ENCODE data around the gene PLCB4. TPM values are rescaled to one million over a fixed set of nuclear protein-coding genes. Genes with fewer than 3 reads are reported as not detected.

Gene PLCB4
- total RNA-seq, 1 donor from 2014 or later = 30.5 TPM

GRCh38 chr20:9395971-9396370, 327.1 kb downstream of the PLCB4 start:
- intact Hi-C loops (cut with micrococcal nuclease) = no loop called here

GRCh38 chr20:9397928-9398327, 329.0 kb downstream of the PLCB4 start:
- H3K9me3 ChIP-seq (replicated peaks) = no peaks in the 10 kb centered on the region
- intact Hi-C loops (cut with micrococcal nuclease) = no loop called here
- peaks cover 33% of the 10 kb centered on the region for H3K36me3 ChIP-seq
- no peaks in the 10 kb centered on the region for H3K27me3 ChIP-seq (ENCODE audit: low read depth)
- peak overlapping the region; percentile 34 for H3K27ac ChIP-seq (replicated peaks)
- H3K4me3 ChIP-seq = no peak overlapping the region
- peaks cover 14% of the 10 kb centered on the region for H3K4me1 ChIP-seq
- no peak for TF ChIP-seq CTCF (IDR thresholded peaks at IDR 0.05; ENCODE audit: borderline replicate concordance)
- no peak for DNase-seq

More at GRCh38 chr20:9395971-9396370, 327.1 kb downstream of the PLCB4 start:
- Histone ChIP-seq H3K9me3 (replicated peaks) (no peaks in the 10 kb centered on the region), H3K4me1 (peaks cover 15% of the 10 kb centered on the region), H3K27ac (replicated peaks) (no peak overlapping the region), H3K36me3 (peaks cover 26% of the 10 kb centered on the region), H3K4me3 (no peak overlapping the region), H3K27me3 (ENCODE audit: low read depth) (no peaks in the 10 kb centered on the region)
- TF ChIP-seq CTCF (IDR thresholded peaks at IDR 0.05; ENCODE audit: borderline replicate concordance) = no peak
- no peak for DNase-seq

- H3K27me3 ChIP-seq (ENCODE audit: low read depth) = no peaks in the 10 kb centered on the region
- TF ChIP-seq CTCF (IDR thresholded peaks at IDR 0.05; ENCODE audit: borderline replicate concordance) = no peak
- intact Hi-C loops (cut with micrococcal nuclease) = no loop called here
- peaks cover 38% of the 10 kb centered on the region for H3K36me3 ChIP-seq
- H3K4me3 ChIP-seq = no peak overlapping the region
- no peak overlapping the region for H3K27ac ChIP-seq (replicated peaks)
- no peaks in the 10 kb centered on the region for H3K9me3 ChIP-seq (replicated peaks)
- peaks cover 11% of the 10 kb centered on the region for H3K4me1 ChIP-seq
- DNase-seq = no peak
Measured at GRCh38 chr20:9398882-9399281, 330.0 kb downstream of the PLCB4 start.

- no peak for TF ChIP-seq CTCF (IDR thresholded peaks at IDR 0.05; ENCODE audit: borderline replicate concordance)
- intact Hi-C loops (cut with micrococcal nuclease) = no loop called here
- H3K9me3 ChIP-seq (replicated peaks) = no peaks in the 10 kb centered on the region
- H3K4me3 ChIP-seq = no peak overlapping the region
- no peak overlapping the region for H3K27ac ChIP-seq (replicated peaks)
- H3K27me3 ChIP-seq (ENCODE audit: low read depth) = no peaks in the 10 kb centered on the region
- H3K4me1 ChIP-seq = peaks cover 11% of the 10 kb centered on the region
- DNase-seq = no peak
- H3K36me3 ChIP-seq = peaks cover 40% of the 10 kb centered on the region
Measured at GRCh38 chr20:9399322-9399721, 330.4 kb downstream of the PLCB4 start.

GRCh38 chr20:9400171-9401025, 331.5 kb downstream of the PLCB4 start:
- DNase-seq = no peak
- peaks cover 47% of the 10 kb centered on the region for H3K36me3 ChIP-seq
- no peaks in the 10 kb centered on the region for H3K9me3 ChIP-seq (replicated peaks)
- no peak overlapping the region for H3K4me3 ChIP-seq
- TF ChIP-seq CTCF (IDR thresholded peaks at IDR 0.05; ENCODE audit: borderline replicate concordance) = no peak
- intact Hi-C loops (cut with micrococcal nuclease) = no loop called here
- H3K27ac ChIP-seq (replicated peaks) = no peak overlapping the region
- H3K4me1 ChIP-seq = peaks cover 11% of the 10 kb centered on the region
- no peaks in the 10 kb centered on the region for H3K27me3 ChIP-seq (ENCODE audit: low read depth)

All from left ventricle myocardium inferior (tissue), 1 donor.